ENCODE measurements around the gene FADS1. TPM values are rescaled to one million over a fixed set of nuclear protein-coding genes. Genes with fewer than 3 reads are reported as not detected.

Gene FADS1
- total RNA-seq, 6 donors from 2014 or later, result 38.8 to 63.7 (median 53.2) TPM

DNA sequence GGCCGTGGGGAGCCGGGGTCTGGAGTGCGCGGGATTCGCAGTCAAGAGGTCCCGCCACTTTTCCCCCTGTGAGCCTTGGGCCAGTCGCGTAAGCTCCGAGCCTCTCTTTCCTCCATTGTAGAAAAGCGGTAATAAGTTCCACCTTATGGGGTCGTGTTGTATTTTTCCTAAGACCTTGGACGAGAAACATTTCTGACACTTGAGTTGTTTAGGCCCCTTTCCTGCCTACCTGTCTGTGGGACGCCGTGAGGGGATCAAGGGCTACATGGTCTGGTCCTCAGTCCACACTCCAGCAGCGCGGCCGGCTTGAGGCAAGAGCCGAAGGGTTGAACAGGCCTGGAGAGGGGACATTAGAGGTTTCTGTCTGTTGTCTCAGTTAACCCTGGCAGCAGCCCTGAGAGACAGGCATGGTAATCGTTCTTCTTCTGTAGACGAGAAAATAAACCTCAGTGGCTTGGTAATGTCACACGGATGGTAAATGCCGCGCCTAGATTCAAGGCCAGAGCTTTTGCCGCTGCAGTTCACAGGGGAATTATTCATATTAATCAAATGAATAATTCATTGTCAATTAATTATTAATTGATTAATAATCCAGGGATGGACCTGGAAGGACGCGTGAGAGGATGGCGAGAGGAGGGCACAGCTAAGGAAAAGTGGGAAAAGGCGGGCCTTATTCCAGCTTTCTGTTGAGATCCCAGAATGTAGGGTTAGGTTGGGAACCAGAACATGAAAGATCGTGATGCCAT lies 23.5 kb downstream of the FADS1 start:
- 4 to 8% methylated on average over 15 to 29 of the region's 29 CpGs for WGBS, 2 donors
- no peaks in the 10 kb centered on the region for H3K27me3 ChIP-seq
- ATAC-seq (ENCODE audit: low FRiP score in 2 of 2) (peak in 1 of 2 donors; percentile 19), DNase-seq (no peak)
- no peaks in the 10 kb centered on the region for H3K9me3 ChIP-seq
- no peak for TF ChIP-seq POLR2AphosphoS5 (IDR thresholded peaks at IDR 0.05)
- TF ChIP-seq, protein P1, sequence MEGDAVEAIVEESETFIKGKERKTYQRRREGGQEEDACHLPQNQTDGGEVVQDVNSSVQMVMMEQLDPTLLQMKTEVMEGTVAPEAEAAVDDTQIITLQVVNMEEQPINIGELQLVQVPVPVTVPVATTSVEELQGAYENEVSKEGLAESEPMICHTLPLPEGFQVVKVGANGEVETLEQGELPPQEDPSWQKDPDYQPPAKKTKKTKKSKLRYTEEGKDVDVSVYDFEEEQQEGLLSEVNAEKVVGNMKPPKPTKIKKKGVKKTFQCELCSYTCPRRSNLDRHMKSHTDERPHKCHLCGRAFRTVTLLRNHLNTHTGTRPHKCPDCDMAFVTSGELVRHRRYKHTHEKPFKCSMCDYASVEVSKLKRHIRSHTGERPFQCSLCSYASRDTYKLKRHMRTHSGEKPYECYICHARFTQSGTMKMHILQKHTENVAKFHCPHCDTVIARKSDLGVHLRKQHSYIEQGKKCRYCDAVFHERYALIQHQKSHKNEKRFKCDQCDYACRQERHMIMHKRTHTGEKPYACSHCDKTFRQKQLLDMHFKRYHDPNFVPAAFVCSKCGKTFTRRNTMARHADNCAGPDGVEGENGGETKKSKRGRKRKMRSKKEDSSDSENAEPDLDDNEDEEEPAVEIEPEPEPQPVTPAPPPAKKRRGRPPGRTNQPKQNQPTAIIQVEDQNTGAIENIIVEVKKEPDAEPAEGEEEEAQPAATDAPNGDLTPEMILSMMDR (IDR thresholded peaks at IDR 0.05), result no peak
- no peak for TF ChIP-seq POLR2A (IDR thresholded peaks at IDR 0.05)
- no peak for TF ChIP-seq EP300 (IDR thresholded peaks at IDR 0.05)
- peaks cover 9 to 36% (median 26%) of the 10 kb centered on the region in 4 donors for H3K36me3 ChIP-seq
- peaks cover 18 to 26% (median 22%) of the 10 kb centered on the region in 4 donors for H3K4me1 ChIP-seq
- peak overlapping the region; percentile 96 to 99 (median 96) for H3K27ac ChIP-seq
- peak overlapping the region; percentile 64 to 84 (median 75) for H3K4me3 ChIP-seq

DNA sequence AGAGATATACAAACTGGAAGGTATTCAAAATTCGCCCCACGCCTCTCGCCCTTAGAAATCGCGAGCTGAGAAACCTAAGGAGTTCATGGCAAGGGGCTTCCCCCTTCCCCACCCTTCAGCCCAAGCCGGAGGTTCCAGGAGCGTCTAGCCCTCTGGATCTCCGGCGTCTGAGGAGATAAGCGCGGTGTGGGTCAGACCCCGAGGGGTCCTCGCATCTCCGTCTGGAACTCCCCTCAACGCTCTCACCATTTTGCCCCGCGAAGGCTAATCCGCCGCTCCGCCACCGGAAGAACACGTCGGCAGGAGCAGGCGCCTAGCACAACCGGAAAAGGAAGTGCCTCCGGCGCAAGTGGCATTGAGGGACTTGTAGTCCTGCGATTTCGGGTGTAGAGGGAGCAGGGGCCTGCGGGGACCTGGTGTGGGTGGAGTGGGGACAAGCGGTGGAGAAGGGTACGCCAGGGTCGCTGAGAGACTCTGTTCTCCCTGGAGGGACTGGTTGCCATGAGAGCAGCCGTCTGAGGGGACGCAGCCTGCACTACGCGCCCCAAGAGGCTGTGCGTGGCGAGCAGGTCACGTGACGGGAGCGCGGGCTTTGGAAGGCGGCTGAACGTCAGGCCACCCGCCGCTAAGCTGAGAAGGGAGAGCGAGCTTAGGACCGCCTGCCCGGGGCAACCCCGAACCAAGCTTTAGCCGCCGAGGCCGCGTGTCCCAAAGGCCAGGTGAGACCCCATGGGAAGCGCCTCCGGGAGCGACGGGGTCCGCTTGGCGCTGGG lies 24.3 kb downstream of the FADS1 start, which contains the start of the genes FEN1 and TMEM258:
Gene FEN1 (plus strand): TSS at position 602 of the 773 bp plus-strand sequence. CDS start 2,451 bp downstream, outside the sequence.
Gene TMEM258 (minus strand): TSS at position 290 of the 773 bp plus-strand sequence. CDS start 41 bp downstream, at position 249.
- peak within 1 kb of the TSS; percentile 64 to 84 (median 75) for H3K4me3 ChIP-seq
- no peak for TF ChIP-seq EP300 (IDR thresholded peaks at IDR 0.05)
- TF ChIP-seq, protein P1 (IDR thresholded peaks at IDR 0.05), result peak in 4 of 6 experiments; percentile 37 to 55 (median 42)
- TF ChIP-seq POLR2AphosphoS5 (IDR thresholded peaks at IDR 0.05), result peak; percentile 88 to 95
- peak in 3 of 4 donors; percentile 38 to 77 (median 76) for TF ChIP-seq POLR2A (IDR thresholded peaks at IDR 0.05)
- 0% methylated on average over 46 to 55 of the region's 61 CpGs for WGBS, 2 donors
- H3K27ac ChIP-seq, result peak within 1 kb of the TSS; percentile 96 to 99 (median 96)
- H3K36me3 ChIP-seq, result peaks cover 16 to 43% (median 33%) of the 10 kb centered on the region in 4 donors
- no peaks in the 10 kb centered on the region for H3K9me3 ChIP-seq
- H3K4me1 ChIP-seq, result peaks cover 18 to 26% (median 20%) of the 10 kb centered on the region in 4 donors
- no peaks in the 10 kb centered on the region for H3K27me3 ChIP-seq
- DNase-seq (peak; percentile 92 to 96), ATAC-seq (ENCODE audit: low FRiP score in 2 of 2) (peak; percentile 93 to 96)

DNA sequence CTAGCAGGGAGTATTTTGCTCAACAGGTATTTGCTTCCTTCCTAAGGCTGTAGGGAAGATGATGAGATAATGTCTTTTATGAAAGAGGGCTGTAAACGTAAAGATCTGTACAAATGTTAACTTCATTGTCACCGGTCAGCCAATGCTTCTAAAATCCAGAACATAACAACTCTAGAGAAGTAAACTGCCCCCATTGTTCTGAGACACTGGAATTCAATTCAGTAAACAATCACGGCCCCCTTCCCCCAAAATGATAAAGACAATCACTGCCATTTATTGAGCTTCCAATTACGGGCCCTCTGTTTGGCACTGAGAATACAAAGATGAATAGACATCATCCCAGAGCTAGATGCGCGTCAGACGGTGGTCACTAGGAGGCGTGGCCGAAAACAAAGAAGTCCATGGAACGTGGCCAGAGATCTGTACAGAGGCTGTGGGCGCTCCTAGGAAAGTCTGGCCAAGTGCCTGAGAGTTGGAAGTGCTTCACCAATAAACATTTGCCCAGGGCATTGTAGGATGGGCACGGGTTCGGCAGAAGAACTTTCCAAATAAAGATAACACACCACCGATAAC lies 25.0 kb downstream of the FADS1 start:
- WGBS, 2 donors, result 3 to 4% methylated on average over 14 of the region's 14 CpGs
- peak; percentile 76 to 85 for ATAC-seq (ENCODE audit: low FRiP score in 2 of 2)
- Histone ChIP-seq H3K4me3 (peak overlapping the region; percentile 64 to 84 (median 75)), H3K27ac (peak overlapping the region; percentile 96 to 99 (median 96)), H3K36me3 (peaks cover 16 to 50% (median 39%) of the 10 kb centered on the region in 4 donors), H3K9me3 (no peaks in the 10 kb centered on the region), H3K27me3 (no peaks in the 10 kb centered on the region), H3K4me1 (peaks cover 17 to 26% (median 18%) of the 10 kb centered on the region in 4 donors)
- TF ChIP-seq, protein P1 (IDR thresholded peaks at IDR 0.05), result peak in 1 of 6 experiments; percentile 3
- no peak for TF ChIP-seq POLR2AphosphoS5 (IDR thresholded peaks at IDR 0.05)
- DNase-seq, result peak in 1 of 2 donors; percentile 71

DNA sequence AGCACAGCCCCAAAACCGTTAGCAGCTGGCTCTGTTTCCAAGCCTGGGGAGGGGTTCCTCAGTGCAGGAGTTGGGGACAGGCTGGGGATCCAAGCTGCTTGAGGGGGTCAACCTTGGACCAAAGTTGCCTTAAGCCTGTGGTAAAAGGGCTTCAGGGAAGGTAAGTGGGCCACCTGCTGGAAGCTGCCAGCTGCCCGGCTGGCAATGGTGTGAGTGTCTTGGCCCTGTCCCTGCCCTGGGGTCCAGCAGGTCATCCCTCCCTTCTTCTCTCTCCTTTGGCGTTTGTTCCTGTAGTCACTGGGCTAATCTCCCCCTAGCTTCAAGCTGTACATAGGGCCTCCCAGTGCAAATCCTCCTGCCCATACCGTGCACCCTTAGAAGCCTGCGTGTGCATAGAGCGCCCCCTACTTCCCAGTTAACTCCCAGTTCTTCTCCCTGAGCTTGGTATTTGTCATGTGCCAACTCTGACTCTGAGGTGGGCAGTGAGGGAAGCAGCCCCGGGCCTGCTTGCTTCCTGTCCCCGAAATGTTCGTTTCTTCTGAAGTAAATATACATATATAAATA lies 28.8 kb downstream of the FADS1 start:
- Histone ChIP-seq H3K9me3 (no peaks in the 10 kb centered on the region), H3K27me3 (no peaks in the 10 kb centered on the region), H3K27ac (no peak overlapping the region), H3K36me3 (peaks cover 16 to 74% (median 62%) of the 10 kb centered on the region in 4 donors), H3K4me1 (peaks cover 9 to 16% (median 10%) of the 10 kb centered on the region in 4 donors), H3K4me3 (no peak overlapping the region)
- TF ChIP-seq POLR2A (IDR thresholded peaks at IDR 0.05) (no peak), POLR2AphosphoS5 (IDR thresholded peaks at IDR 0.05) (no peak)
- TF ChIP-seq, protein P1 (IDR thresholded peaks at IDR 0.05), result peak in 3 of 6 experiments; percentile 16 to 35 (median 27)
- DNase-seq (no peak), ATAC-seq (ENCODE audit: low FRiP score in 2 of 2) (no peak)
- WGBS, 2 donors, result 60 to 63% methylated on average over 7 to 9 of the region's 9 CpGs
